Mucosa of rectum (tissue), 2 donors: ENCODE measurements around the gene TMIE.
A peak's percentile ranks its signal among the peaks of the same experiment; 100 is the strongest.

Source experiments
- H3K27ac ChIP-seq, 2 donors: one replicate each; pipeline ENCODE4 v1.7.0; 2013; ENCODE audit warnings: inconsistent platforms in 2 of 2, low read depth in 2 of 2, low read length in 2 of 2
- H3K27me3 ChIP-seq, 2 donors: one replicate each; pipeline ENCODE4 v1.7.0; 2013; ENCODE audit warnings: low read length in 2 of 2; ENCODE audit not compliant: control insufficient read depth in 2 of 2, insufficient read depth in 2 of 2
- H3K36me3 ChIP-seq, 2 donors: one replicate each; pipeline ENCODE4 v1.7.0; 2013; ENCODE audit warnings: low read length in 2 of 2; ENCODE audit not compliant: control insufficient read depth in 2 of 2, insufficient read depth in 2 of 2
- H3K4me1 ChIP-seq, 2 donors: one replicate each; pipeline ENCODE4 v1.7.0; 2013; ENCODE audit warnings: low read length in 2 of 2, mild to moderate bottlenecking in 1 of 2; ENCODE audit not compliant: control insufficient read depth in 2 of 2, insufficient read depth in 2 of 2
- H3K4me3 ChIP-seq, 2 donors: one replicate each; pipeline ENCODE4 v1.7.0; 2013; ENCODE audit warnings: low read length in 2 of 2
- H3K9ac ChIP-seq, 2 donors: one replicate each; pipeline ENCODE4 v1.7.0; 2013; ENCODE audit warnings: low read length in 2 of 2, low read depth in 1 of 2, mild to moderate bottlenecking in 1 of 2
- H3K9me3 ChIP-seq, 2 donors: one replicate each; pipeline ENCODE4 v1.7.0; 2013; ENCODE audit warnings: low read length in 2 of 2; ENCODE audit not compliant: control insufficient read depth in 2 of 2
- donor health status: healthy.
- donor health status: Normal muscosa, but diverticular disease.

The TMIE gene

GRCh38 chr3:46684891-46685290 lies 16.3 kb upstream of the TMIE start:
- no peaks in the 10 kb centered on the region for H3K9me3 ChIP-seq
- no peaks in the 10 kb centered on the region for H3K27me3 ChIP-seq
- H3K36me3 ChIP-seq: peaks cover 12 to 48% of the 10 kb centered on the region in 2 donors
- no peak overlapping the region for H3K4me3 ChIP-seq
- H3K9ac ChIP-seq: no peak overlapping the region
- H3K4me1 ChIP-seq: no peaks in the 10 kb centered on the region
- no peak overlapping the region for H3K27ac ChIP-seq

- Histone ChIP-seq H3K27me3 (no peaks in the 10 kb centered on the region), H3K27ac (no peak overlapping the region), H3K4me1 (peaks cover under 1 to 3% of the 10 kb centered on the region in 2 donors), H3K9ac (no peak overlapping the region), H3K36me3 (peaks cover 12 to 46% of the 10 kb centered on the region in 2 donors), H3K4me3 (no peak overlapping the region), H3K9me3 (no peaks in the 10 kb centered on the region)
These were observed 15.7 kb upstream of the TMIE start for GRCh38 chr3:46685446-46685845.

GRCh38 chr3:46690798-46691197 lies 10.4 kb upstream of the TMIE start:
- H3K9ac ChIP-seq: peak overlapping the region in 1 of 2 donors; percentile 48
- H3K36me3 ChIP-seq: peaks cover 4 to 23% of the 10 kb centered on the region in 2 donors
- peak overlapping the region in 1 of 2 donors; percentile 20 for H3K4me3 ChIP-seq
- peaks cover 33 to 34% of the 10 kb centered on the region in 2 donors for H3K4me1 ChIP-seq
- H3K9me3 ChIP-seq: no peaks in the 10 kb centered on the region
- H3K27ac ChIP-seq: peak overlapping the region; percentile 61 to 68
- no peaks in the 10 kb centered on the region for H3K27me3 ChIP-seq

GRCh38 chr3:46692566-46692990 lies 8.6 kb upstream of the TMIE start:
- Histone ChIP-seq H3K9me3 (no peaks in the 10 kb centered on the region), H3K9ac (peak overlapping the region; percentile 91 to 94), H3K27me3 (no peaks in the 10 kb centered on the region), H3K27ac (peak overlapping the region; percentile 88 to 93), H3K36me3 (peaks cover 2 to 10% of the 10 kb centered on the region in 2 donors), H3K4me3 (peak overlapping the region; percentile 80 to 90), H3K4me1 (peaks cover 36 to 38% of the 10 kb centered on the region in 2 donors)

- H3K4me1 ChIP-seq: peaks cover 36 to 38% of the 10 kb centered on the region in 2 donors
- H3K27ac ChIP-seq: peak within 1 kb of the TSS; percentile 88 to 93
- no peaks in the 10 kb centered on the region for H3K27me3 ChIP-seq
- H3K36me3 ChIP-seq: peaks cover 2 to 3% of the 10 kb centered on the region in 2 donors
- no peaks in the 10 kb centered on the region for H3K9me3 ChIP-seq
- H3K4me3 ChIP-seq: peak within 1 kb of the TSS; percentile 80 to 90
- H3K9ac ChIP-seq: peak within 1 kb of the TSS; percentile 91 to 94
These were observed 7.9 kb upstream of the TMIE start, which contains the start of gene ALS2CL for GRCh38 chr3:46693038-46693891. ALS2CL (minus strand) TSS chr3:46693679; CDS start chr3:46689440, 4,239 bp downstream.

- Histone ChIP-seq H3K4me3 (peak overlapping the region; percentile 56), H3K27ac (peak overlapping the region; percentile 18 to 52), H3K27me3 (no peaks in the 10 kb centered on the region), H3K36me3 (peaks cover 0 to 2% of the 10 kb centered on the region in 2 donors), H3K9ac (peak overlapping the region; percentile 14 to 67), H3K9me3 (no peaks in the 10 kb centered on the region), H3K4me1 (peaks cover 36 to 38% of the 10 kb centered on the region in 2 donors)
These were observed 7.3 kb upstream of the TMIE start for GRCh38 chr3:46693892-46694226.

GRCh38 chr3:46694520-46694919 lies 6.7 kb upstream of the TMIE start:
- no peaks in the 10 kb centered on the region for H3K36me3 ChIP-seq
- peaks cover 36 to 38% of the 10 kb centered on the region in 2 donors for H3K4me1 ChIP-seq
- H3K4me3 ChIP-seq: no peak overlapping the region
- H3K9me3 ChIP-seq: no peaks in the 10 kb centered on the region
- H3K27ac ChIP-seq: no peak overlapping the region
- no peaks in the 10 kb centered on the region for H3K27me3 ChIP-seq
- no peak overlapping the region for H3K9ac ChIP-seq

GRCh38 chr3:46695177-46695961 lies 5.8 kb upstream of the TMIE start:
- peaks cover 35 to 36% of the 10 kb centered on the region in 2 donors for H3K4me1 ChIP-seq
- H3K4me3 ChIP-seq: no peak overlapping the region
- H3K27ac ChIP-seq: peak overlapping the region; percentile 52 to 59
- H3K9me3 ChIP-seq: no peaks in the 10 kb centered on the region
- no peaks in the 10 kb centered on the region for H3K27me3 ChIP-seq
- no peaks in the 10 kb centered on the region for H3K36me3 ChIP-seq
- H3K9ac ChIP-seq: no peak overlapping the region

GRCh38 chr3:46695962-46696894 lies 5.0 kb upstream of the TMIE start:
- H3K4me1 ChIP-seq: peaks cover 27 to 28% of the 10 kb centered on the region in 2 donors
- no peak overlapping the region for H3K4me3 ChIP-seq
- H3K27ac ChIP-seq: peak overlapping the region; percentile 52 to 59
- H3K27me3 ChIP-seq: peaks cover 0 to 3% of the 10 kb centered on the region in 2 donors
- no peaks in the 10 kb centered on the region for H3K9me3 ChIP-seq
- no peaks in the 10 kb centered on the region for H3K36me3 ChIP-seq
- H3K9ac ChIP-seq: peak overlapping the region in 1 of 2 donors; percentile 2
